Activated T-cell treated with anti-CD3 and anti-CD28 coated beads, Interleukin-2, amount 50 U/mL, for 24 hours (primary cell): ENCODE measurements around the gene MRPL24.
"Not testable (repeated sequence)": the region's sequence is repeated elsewhere in the genome, so short reads cannot be mapped to it uniquely, and the experiment has no call there.

ENCODE experiments used
- DNase-seq: peaks from one replicate; pipeline ENCODE4 v3.0.0-alpha.2; 2020
- H3K27ac Mint-ChIP-seq: 2 replicates; pipeline ENCODE4 v1.8.0; 2020; ENCODE audit warnings: mild to moderate bottlenecking, mixed read lengths
- H3K27me3 Mint-ChIP-seq: 2 replicates; pipeline ENCODE4 v1.8.0; 2020; ENCODE audit warnings: mixed read lengths
- H3K36me3 Mint-ChIP-seq: 2 replicates; pipeline ENCODE4 v1.8.0; 2020; ENCODE audit warnings: low read depth, mixed read lengths
- H3K4me1 Mint-ChIP-seq: 2 replicates; pipeline ENCODE4 v1.8.0; 2020; ENCODE audit warnings: low read depth, mixed read lengths
- H3K4me3 Mint-ChIP-seq: 2 replicates; pipeline ENCODE4 v1.8.0; 2020; ENCODE audit warnings: mild to moderate bottlenecking, moderate library complexity, mixed read lengths
- H3K9me3 Mint-ChIP-seq: 2 replicates; pipeline ENCODE4 v1.8.0; 2020; ENCODE audit warnings: mixed read lengths

Gene MRPL24

DNA sequence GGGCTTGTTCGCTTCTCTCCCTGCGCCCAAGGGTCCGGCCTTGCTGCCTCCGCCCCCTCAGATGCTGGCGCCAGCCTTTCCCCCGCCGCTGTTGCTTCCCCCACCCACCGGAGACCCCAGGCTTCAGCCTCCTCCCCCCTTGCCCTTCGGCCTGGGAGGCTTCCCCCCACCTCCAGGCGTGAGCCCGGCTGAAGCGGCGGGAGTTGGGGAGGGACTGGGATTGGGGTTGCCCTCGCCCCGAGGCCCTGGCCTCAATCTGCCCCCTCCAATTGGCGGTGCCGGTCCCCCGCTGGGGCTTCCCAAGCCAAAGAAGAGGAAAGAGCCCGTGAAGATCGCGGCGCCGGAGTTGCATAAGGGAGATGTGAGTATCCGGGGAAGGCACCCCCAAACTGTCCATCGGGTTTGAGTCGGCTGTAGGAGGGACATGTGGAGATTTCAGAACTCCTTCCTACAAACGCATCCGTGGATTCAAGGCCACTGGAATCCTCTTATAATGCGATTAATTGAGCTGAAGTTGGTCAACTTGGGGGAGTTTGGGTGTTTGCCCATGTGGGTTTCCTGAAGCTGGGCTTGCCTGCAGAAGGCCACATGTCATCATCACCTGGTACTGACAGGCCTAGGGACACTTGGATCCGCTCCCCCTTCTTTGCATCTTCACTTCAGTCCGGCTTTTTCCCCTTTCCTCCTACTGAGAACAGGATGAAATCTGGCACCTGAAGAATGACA, 27.2 kb upstream of the MRPL24 start:
- H3K9me3 Mint-ChIP-seq: no peaks in the 10 kb centered on the region
- no peak overlapping the region for H3K4me3 Mint-ChIP-seq
- peaks cover 49% of the 10 kb centered on the region for H3K4me1 Mint-ChIP-seq
- H3K27me3 Mint-ChIP-seq: no peaks in the 10 kb centered on the region
- DNase-seq: no peak
- H3K36me3 Mint-ChIP-seq: peaks cover 45% of the 10 kb centered on the region
- no peak overlapping the region for H3K27ac Mint-ChIP-seq

- peaks cover 38% of the 10 kb centered on the region for H3K36me3 Mint-ChIP-seq
- H3K9me3 Mint-ChIP-seq: no peaks in the 10 kb centered on the region
- H3K27ac Mint-ChIP-seq: no peak within 1 kb of the TSS
- peak; percentile 95 for DNase-seq
- H3K4me1 Mint-ChIP-seq: peaks cover 41% of the 10 kb centered on the region
- H3K27me3 Mint-ChIP-seq: no peaks in the 10 kb centered on the region
- no peak within 1 kb of the TSS for H3K4me3 Mint-ChIP-seq
Measured at GRCh38 chr1:156767101-156767878, 26.4 kb upstream of the MRPL24 start, which contains the start of gene PRCC. TSS of gene PRCC (plus strand) at chr1:156767535. CDS start at chr1:156767772, 237 bp downstream.

DNA sequence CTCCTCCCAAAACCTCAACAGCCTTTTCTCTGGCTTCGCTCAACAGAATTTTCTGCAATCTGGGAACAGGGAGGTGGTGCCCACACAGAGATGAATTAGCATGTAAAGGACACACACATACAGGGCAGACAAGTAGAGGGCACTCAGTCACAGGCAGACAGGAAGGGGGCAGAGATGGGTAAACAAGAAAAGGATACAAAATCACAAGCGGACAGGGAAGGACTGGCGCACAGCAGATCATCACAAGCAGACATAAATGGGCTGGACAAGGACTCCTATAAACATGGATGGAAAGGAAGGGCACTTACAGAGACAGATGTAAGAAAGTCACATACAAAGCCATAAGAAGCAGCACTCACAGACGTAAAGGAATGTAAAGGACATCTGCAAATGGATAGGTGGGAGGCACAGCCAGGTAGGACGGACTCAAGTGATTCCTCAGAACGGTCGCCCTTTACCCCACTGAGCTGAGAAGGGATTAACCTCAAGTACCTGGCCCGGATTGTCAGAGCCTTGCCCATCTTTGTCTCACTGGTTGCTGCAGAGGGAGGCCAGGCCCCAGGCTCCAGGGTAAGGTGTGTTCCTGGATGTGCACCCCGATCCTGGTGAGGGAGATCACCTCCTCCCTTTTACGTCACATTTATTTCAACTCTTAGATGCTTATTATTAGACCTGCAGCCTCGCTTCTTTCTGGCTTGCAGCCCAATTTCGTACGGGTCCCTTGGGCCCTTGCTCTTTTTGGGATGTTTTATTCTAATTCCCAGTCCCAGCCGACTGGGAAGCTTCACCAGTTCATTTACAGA, 25.6 kb upstream of the MRPL24 start:
- Mint-ChIP-seq H3K4me3 (no peak overlapping the region), H3K36me3 (peaks cover 34% of the 10 kb centered on the region), H3K27ac (no peak overlapping the region), H3K9me3 (no peaks in the 10 kb centered on the region), H3K27me3 (no peaks in the 10 kb centered on the region), H3K4me1 (peaks cover 36% of the 10 kb centered on the region)
- DNase-seq: no peak

GRCh38 chr1:156765666-156766065, 24.8 kb upstream of the MRPL24 start:
- Mint-ChIP-seq H3K36me3 (peaks cover 26% of the 10 kb centered on the region), H3K9me3 (no peaks in the 10 kb centered on the region), H3K27ac (peak overlapping the region; percentile 50), H3K4me1 (peaks cover 29% of the 10 kb centered on the region), H3K4me3 (no peak overlapping the region), H3K27me3 (no peaks in the 10 kb centered on the region)
- no peak for DNase-seq

DNA sequence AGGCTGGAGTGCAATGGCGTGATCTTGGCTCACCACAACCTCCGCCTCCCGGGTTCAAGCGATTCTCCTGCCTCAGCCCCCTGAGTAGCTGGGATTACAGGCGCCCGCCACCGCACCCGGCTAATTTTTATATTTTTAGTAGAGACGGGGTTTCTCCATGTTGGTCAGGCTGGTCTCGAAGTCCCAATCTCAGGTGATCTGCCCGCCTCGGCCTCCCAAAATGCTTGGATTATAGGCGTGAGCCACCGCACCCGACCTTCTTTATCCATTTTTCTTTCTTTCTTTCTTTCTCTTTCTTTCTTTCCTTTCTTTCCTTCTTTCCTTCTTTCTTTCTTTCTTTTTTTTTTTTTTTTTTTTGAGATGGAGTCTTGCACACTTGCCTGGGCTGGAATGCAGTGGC, 24.2 kb upstream of the MRPL24 start:
- not testable (repeated sequence) for H3K27me3 Mint-ChIP-seq, DNase-seq, H3K4me3 Mint-ChIP-seq, H3K9me3 Mint-ChIP-seq, H3K27ac Mint-ChIP-seq
- Mint-ChIP-seq H3K4me1 (peaks cover 24% of the 10 kb centered on the region), H3K36me3 (peaks cover 21% of the 10 kb centered on the region)

DNA sequence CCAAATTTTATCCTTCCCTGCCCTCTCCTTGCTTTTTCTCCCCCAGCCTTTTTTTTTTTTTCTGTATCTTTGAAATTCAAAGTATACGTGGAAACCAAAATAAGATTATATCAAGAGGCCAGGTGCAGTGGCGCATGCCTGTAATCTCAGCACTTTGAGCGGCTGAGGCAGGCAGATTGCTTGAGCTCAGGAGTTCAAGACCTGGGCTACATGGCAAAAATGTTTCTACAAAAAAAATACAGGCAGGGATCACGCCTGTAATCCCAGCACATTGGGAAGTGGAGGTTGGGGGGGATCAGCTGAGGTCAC, 19.9 kb upstream of the MRPL24 start:
- no peaks in the 10 kb centered on the region for H3K27me3 Mint-ChIP-seq
- no peak overlapping the region for H3K27ac Mint-ChIP-seq
- no peaks in the 10 kb centered on the region for H3K36me3 Mint-ChIP-seq
- peaks cover 2% of the 10 kb centered on the region for H3K4me1 Mint-ChIP-seq
- H3K4me3 Mint-ChIP-seq: no peak overlapping the region
- H3K9me3 Mint-ChIP-seq: no peaks in the 10 kb centered on the region
- DNase-seq: no peak

- Mint-ChIP-seq H3K27ac (no peak overlapping the region), H3K4me1 (peaks cover 3% of the 10 kb centered on the region), H3K36me3 (no peaks in the 10 kb centered on the region), H3K9me3 (no peaks in the 10 kb centered on the region), H3K27me3 (no peaks in the 10 kb centered on the region), H3K4me3 (no peak overlapping the region)
- no peak for DNase-seq
Measured at GRCh38 chr1:156760092-156760795, 19.4 kb upstream of the MRPL24 start.

DNA sequence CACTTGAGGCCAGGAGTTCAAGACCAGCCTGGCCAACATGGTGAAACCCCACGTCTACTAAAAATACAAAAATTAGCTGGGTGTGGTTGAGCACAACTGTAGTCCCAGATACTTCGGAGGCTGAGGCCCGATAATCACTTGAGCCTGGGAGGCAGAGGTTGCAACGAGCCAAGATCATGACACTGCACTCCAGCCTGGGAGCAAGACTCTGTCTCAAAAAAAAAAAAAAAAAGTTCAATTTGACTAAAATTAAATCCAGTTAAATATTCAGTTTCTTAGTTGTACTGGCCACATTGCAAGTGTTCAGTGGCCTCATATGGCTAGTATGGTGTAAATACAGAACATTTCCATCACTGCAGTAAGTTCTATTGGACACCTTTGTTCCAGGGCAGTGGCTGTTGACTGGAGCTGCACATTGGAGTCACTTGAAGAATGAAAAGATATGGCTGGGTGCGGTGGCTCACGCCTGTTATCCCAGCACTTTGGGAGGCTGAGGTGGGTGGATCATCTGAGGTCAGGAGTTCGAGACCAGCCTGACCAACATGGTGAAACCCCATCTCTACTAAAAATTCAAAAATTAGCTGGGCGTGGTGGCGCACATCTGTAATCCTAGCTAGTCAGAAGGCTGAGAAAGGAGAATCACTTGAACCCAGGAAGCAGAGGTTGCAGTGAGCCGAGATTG, 16.8 kb upstream of the MRPL24 start:
- not testable (repeated sequence) for H3K27ac Mint-ChIP-seq, H3K27me3 Mint-ChIP-seq, H3K4me3 Mint-ChIP-seq, H3K36me3 Mint-ChIP-seq, H3K9me3 Mint-ChIP-seq
- peaks cover 14% of the 10 kb centered on the region for H3K4me1 Mint-ChIP-seq
- peak; percentile 12 for DNase-seq

- no peak for DNase-seq
Measured at GRCh38 chr1:156756355-156756754, 15.5 kb upstream of the MRPL24 start.

GRCh38 chr1:156755527-156755950, 14.7 kb upstream of the MRPL24 start:
- no peak overlapping the region for H3K4me3 Mint-ChIP-seq

More at GRCh38 chr1:156756355-156756754, 15.5 kb upstream of the MRPL24 start:
- Mint-ChIP-seq H3K4me3 (no peak overlapping the region), H3K27me3 (no peaks in the 10 kb centered on the region), H3K4me1 (peaks cover 19% of the 10 kb centered on the region), H3K36me3 (peaks cover 7% of the 10 kb centered on the region), H3K9me3 (no peaks in the 10 kb centered on the region), H3K27ac (no peak overlapping the region)

GRCh38 chr1:156754219-156754618, 13.3 kb upstream of the MRPL24 start:
- H3K27me3 Mint-ChIP-seq: no peaks in the 10 kb centered on the region
- H3K9me3 Mint-ChIP-seq: no peaks in the 10 kb centered on the region
- H3K27ac Mint-ChIP-seq: no peak overlapping the region
- H3K4me1 Mint-ChIP-seq: peaks cover 22% of the 10 kb centered on the region
- DNase-seq: no peak
- peaks cover 25% of the 10 kb centered on the region for H3K36me3 Mint-ChIP-seq
- H3K4me3 Mint-ChIP-seq: no peak overlapping the region

More at GRCh38 chr1:156755527-156755950, 14.7 kb upstream of the MRPL24 start:
- H3K36me3 Mint-ChIP-seq: peaks cover 12% of the 10 kb centered on the region
- DNase-seq: no peak
- no peaks in the 10 kb centered on the region for H3K9me3 Mint-ChIP-seq
- no peak overlapping the region for H3K27ac Mint-ChIP-seq
- H3K27me3 Mint-ChIP-seq: no peaks in the 10 kb centered on the region
- H3K4me1 Mint-ChIP-seq: peaks cover 19% of the 10 kb centered on the region

GRCh38 chr1:156752843-156753482, 12.1 kb upstream of the MRPL24 start:
- H3K4me3 Mint-ChIP-seq: peak overlapping the region; percentile 95
- H3K4me1 Mint-ChIP-seq: peaks cover 34% of the 10 kb centered on the region
- DNase-seq: no peak
- peaks cover 37% of the 10 kb centered on the region for H3K36me3 Mint-ChIP-seq
- no peaks in the 10 kb centered on the region for H3K9me3 Mint-ChIP-seq
- peak overlapping the region; percentile 74 for H3K27ac Mint-ChIP-seq
- H3K27me3 Mint-ChIP-seq: no peaks in the 10 kb centered on the region

DNA sequence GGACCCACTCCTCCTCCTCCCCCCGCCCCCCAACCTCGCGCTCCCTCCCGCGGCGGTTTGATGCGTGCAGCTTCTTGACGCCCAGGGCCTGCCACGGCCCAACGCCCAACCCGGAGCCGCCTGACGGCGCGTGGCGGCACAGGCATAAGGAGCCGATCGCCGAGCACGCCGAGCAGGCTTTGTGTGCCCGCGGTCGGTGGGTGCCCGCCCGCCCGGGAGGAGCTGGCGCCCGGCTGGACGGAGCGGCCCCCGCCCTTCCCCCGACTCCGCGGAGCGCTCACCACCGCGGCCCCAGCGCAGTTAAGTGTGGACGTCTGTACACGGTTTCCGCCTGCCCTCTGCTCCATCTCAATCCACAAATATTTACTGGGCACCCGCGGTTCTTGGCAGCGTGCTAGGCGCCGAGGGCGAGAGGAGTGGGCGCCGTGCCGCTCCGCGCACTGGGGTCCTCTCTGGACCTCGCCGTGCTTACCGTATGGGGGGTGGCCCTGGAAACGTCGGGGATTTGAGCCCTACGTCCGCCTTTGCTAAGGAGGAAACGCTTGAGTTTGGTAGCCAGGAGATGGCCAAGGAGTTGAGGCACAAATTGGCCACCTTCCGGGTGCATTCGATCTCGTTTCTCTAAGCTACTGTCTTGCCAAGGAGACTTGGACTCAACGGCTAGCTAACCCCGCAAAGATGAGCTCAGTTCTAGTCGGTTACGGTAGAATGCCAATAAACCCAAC, 11.0 kb upstream of the MRPL24 start:
- Mint-ChIP-seq H3K4me3 (peak overlapping the region; percentile 95), H3K27me3 (no peaks in the 10 kb centered on the region), H3K4me1 (peaks cover 43% of the 10 kb centered on the region), H3K27ac (peak overlapping the region; percentile 96), H3K36me3 (peaks cover 45% of the 10 kb centered on the region), H3K9me3 (no peaks in the 10 kb centered on the region)
- peak; percentile 97 for DNase-seq
